Activated effector memory CD4-positive, alpha-beta T cell treated with anti-CD3 and anti-CD28 coated beads, Interleukin-2, amount 50 U/mL, for 16 hours (primary cell): ENCODE results near the gene FAM83E.
"Not testable (repeated sequence)": the region's sequence is repeated elsewhere in the genome, so short reads cannot be mapped to it uniquely, and the experiment has no call there.

Experiments used
- DNase-seq: peaks from one replicate; pipeline ENCODE4 v3.0.0-alpha.2; 2020

The FAM83E gene

GRCh38 chr19:48639483-48640375 is 24.9 kb upstream of the FAM83E start:
- DNase-seq, result no peak

GRCh38 chr19:48638831-48639381 is 24.0 kb upstream of the FAM83E start:
- DNase-seq, result no peak

GRCh38 chr19:48637948-48638830 is 23.3 kb upstream of the FAM83E start:
- peak; percentile 92 for DNase-seq

- peak; percentile 100 for DNase-seq
Observed at GRCh38 chr19:48637449-48637947, 22.6 kb upstream of the FAM83E start.

GRCh38 chr19:48636859-48637448 is 22.1 kb upstream of the FAM83E start, which contains the start of gene DBP:
TSS of gene DBP (minus strand) at chr19:48637379. CDS start at chr19:48636994, 385 bp downstream.
- DNase-seq, result peak; percentile 80

GRCh38 chr19:48635966-48636858 is 21.3 kb upstream of the FAM83E start:
- peak; percentile 77 for DNase-seq

GRCh38 chr19:48635263-48635965 is 20.5 kb upstream of the FAM83E start:
- DNase-seq, result peak; percentile 92

GRCh38 chr19:48634424-48635262 is 19.8 kb upstream of the FAM83E start:
- DNase-seq, result peak; percentile 97

GRCh38 chr19:48634036-48634342 is 19.1 kb upstream of the FAM83E start:
- no peak for DNase-seq

- no peak for DNase-seq
Observed at GRCh38 chr19:48633148-48634035, 18.5 kb upstream of the FAM83E start.

- no peak for DNase-seq
Observed at GRCh38 chr19:48632692-48633147, 17.8 kb upstream of the FAM83E start.

GRCh38 chr19:48632286-48632685 is 17.4 kb upstream of the FAM83E start:
- DNase-seq, result not testable (repeated sequence)

- DNase-seq, result no peak
Observed at GRCh38 chr19:48631225-48631624, 16.3 kb upstream of the FAM83E start.

- no peak for DNase-seq
Observed at GRCh38 chr19:48630296-48631063, 15.6 kb upstream of the FAM83E start.

GRCh38 chr19:48629599-48630295 is 14.9 kb upstream of the FAM83E start:
- no peak for DNase-seq

- no peak for DNase-seq
Observed at GRCh38 chr19:48629297-48629598, 14.4 kb upstream of the FAM83E start.

GRCh38 chr19:48628486-48629296 is 13.8 kb upstream of the FAM83E start:
- no peak for DNase-seq
